GM12875 (cell line): ENCODE results near the gene RBPJ.

Source experiments
- H3K4me3 ChIP-seq: one replicate; pipeline ENCODE4 v1.5.1; 2011; ENCODE audit warnings: low read depth, low read length, control low read depth
- CTCF ChIP-seq: IDR thresholded peaks from 2 replicates; pipeline ENCODE4 v1.5.1; 2011; ENCODE audit warnings: low read depth, mild to moderate bottlenecking, control low read depth, inconsistent platforms, low read length, moderate library complexity, borderline replicate concordance; ENCODE audit not compliant: insufficient read depth

The RBPJ gene

GRCh38 chr4:26404743-26405206, 84.0 kb downstream of the RBPJ start:
- no peak overlapping the region for H3K4me3 ChIP-seq
- TF ChIP-seq CTCF = no peak

- no peak for TF ChIP-seq CTCF
Observed at GRCh38 chr4:26406346-26406975, 85.6 kb downstream of the RBPJ start.

GRCh38 chr4:26407476-26407875, 86.7 kb downstream of the RBPJ start:
- no peak for TF ChIP-seq CTCF
- H3K4me3 ChIP-seq = no peak overlapping the region

More at GRCh38 chr4:26406346-26406975, 85.6 kb downstream of the RBPJ start:
- H3K4me3 ChIP-seq = no peak overlapping the region

GRCh38 chr4:26410385-26411293, 89.8 kb downstream of the RBPJ start:
- peak; percentile 24; the same call in 1 of the 2 replicates for TF ChIP-seq CTCF
- H3K4me3 ChIP-seq = no peak overlapping the region

- no peak for TF ChIP-seq CTCF
- H3K4me3 ChIP-seq = no peak overlapping the region
Observed at GRCh38 chr4:26412381-26413372, 91.9 kb downstream of the RBPJ start.

GRCh38 chr4:26413582-26413981, 92.8 kb downstream of the RBPJ start:
- no peak for TF ChIP-seq CTCF
- no peak overlapping the region for H3K4me3 ChIP-seq
